Right cardiac atrium (tissue), 5 donors: Measurements from ENCODE around the gene SELENOP. TPM values are rescaled to one million over a fixed set of nuclear protein-coding genes. Genes with fewer than 3 reads are reported as not detected.
A peak's percentile ranks its signal among the peaks of the same experiment; 100 is the strongest.
"Not testable (repeated sequence)": the region's sequence is repeated elsewhere in the genome, so short reads cannot be mapped to it uniquely, and the experiment has no call there.

Experiments
- ATAC-seq, 2 donors: fragments of 200-7000 bp; cut with Tn5 transposase; one replicate each; pipeline versions ENCODE4 v1.8.0 to v1.9.1; 2020; ENCODE audit warnings: moderate library complexity in 2 of 2, mild to moderate bottlenecking in 1 of 2
- DNase-seq, 3 donors: peaks; one replicate each; pipeline ENCODE4 v3.0.0-alpha.2; 2020
- H3K27ac ChIP-seq: one replicate; pipeline ENCODE4 v1.5.1; 2013; ENCODE audit warnings: mild to moderate bottlenecking, low read length, control low read depth, moderate library complexity
- H3K27me3 ChIP-seq: one replicate; pipeline ENCODE4 v1.6.1; 2013; ENCODE audit not compliant: control insufficient read depth, insufficient read depth
- H3K4me1 ChIP-seq: one replicate; pipeline ENCODE4 v1.6.1; 2013; ENCODE audit warnings: low read length; ENCODE audit not compliant: control insufficient read depth, insufficient read depth
- H3K4me3 ChIP-seq: one replicate; pipeline ENCODE4 v1.5.1; 2013; ENCODE audit warnings: low read length, control low read depth
- H3K9me3 ChIP-seq: one replicate; pipeline ENCODE4 v1.6.1; 2013; ENCODE audit warnings: low read length; ENCODE audit not compliant: control insufficient read depth
- WGBS: extraction: QIAGEN DNeasy Blood & Tissue Kit; methylation state at CpG from one replicate; pipeline ENCODE4 v1.1.7; 2013; 5-methylcytosine and 5-hydroxymethylcytosine counted together
- intact Hi-C, 4 donors: fragments of 100-400 bp; cut with DNase I; formaldehyde crosslinking; loops; one replicate each; pipeline versions ENCODE4 v1.11.0 to v1.14.0; 2022 to 2023
- polyA plus RNA-seq: library from polyadenylated mRNA; stranded (reverse); fragments of 200-250 nt; gene quantifications from one replicate; pipeline ENCODE4 v1.2.3, GENCODE V29; 2013
- total RNA-seq, 4 donors: library from RNA; stranded (reverse); fragmentation: NEBNext Ultra II Directional; extraction: Animal tissue kit (Norgen Biotek cat#: 25700); gene quantifications; one replicate each; pipeline ENCODE4 v1.2.1, GENCODE V29; 2021
- donor health status: healthy with polysubstance abuse.
- donor health status: DM: no; HTN: yes; CAD: no.
- donor health status: DM: no; HTN: no; CAD: no.
- donor health status: DM: no; HTN: yes; CAD: no; lungs with severe emphysema.
- donor health status: DM: yes; HTN: yes; CAD: no.

The SELENOP gene
- total and polyA plus RNA-seq, 5 donors, result 78.8 to 260 (median 213) TPM

- intact Hi-C loops, result no loop called here
- WGBS, result 64% methylated on average over 2 of the region's 2 CpGs
- ATAC-seq (no peak), DNase-seq (no peak)
- Histone ChIP-seq H3K4me3 (no peak overlapping the region), H3K4me1 (no peaks in the 10 kb centered on the region), H3K27ac (no peak overlapping the region), H3K27me3 (no peaks in the 10 kb centered on the region), H3K9me3 (no peaks in the 10 kb centered on the region)
These were observed 15.2 kb upstream of the SELENOP start for GRCh38 chr5:42826757-42827515.

DNA sequence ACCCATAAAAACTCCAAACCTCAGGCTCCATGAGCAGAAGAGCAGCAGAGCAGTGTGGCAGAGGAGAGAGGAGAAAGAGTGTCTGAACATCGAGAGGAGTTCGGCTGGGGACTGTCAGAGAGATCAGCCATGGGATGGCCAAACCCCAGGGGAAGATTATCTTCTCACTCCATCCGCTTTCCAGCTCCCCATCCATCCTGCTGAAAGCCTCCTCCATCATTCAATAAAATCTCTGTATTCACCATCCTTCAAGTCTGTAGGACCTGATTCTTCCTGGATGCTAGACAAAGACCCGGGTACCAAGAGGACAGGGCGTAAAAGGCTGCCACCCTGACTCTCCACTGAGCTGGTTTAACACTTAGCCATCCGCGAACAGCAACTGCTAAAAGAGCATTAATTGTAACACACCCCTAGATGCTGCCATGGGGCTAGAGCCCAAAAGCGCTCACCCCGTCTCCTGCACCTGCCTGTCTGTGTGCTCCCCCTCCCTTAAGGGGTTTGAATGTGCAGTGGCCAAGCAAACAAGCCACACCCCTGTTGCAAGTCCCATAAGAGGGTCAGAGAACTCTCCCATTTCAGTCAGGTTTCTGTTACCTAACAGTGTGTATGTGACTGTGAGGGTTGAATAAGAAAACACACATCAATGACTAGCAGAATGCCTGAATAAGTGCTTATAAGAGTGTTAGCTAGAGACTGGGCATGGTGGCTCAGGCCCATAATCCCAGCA, 13.9 kb upstream of the SELENOP start:
- no peak for ATAC-seq
- Histone ChIP-seq H3K27me3 (no peaks in the 10 kb centered on the region), H3K4me3 (no peak overlapping the region), H3K27ac (no peak overlapping the region), H3K4me1 (no peaks in the 10 kb centered on the region), H3K9me3 (no peaks in the 10 kb centered on the region)
- 86% methylated on average over 9 of the region's 9 CpGs for WGBS
- intact Hi-C loops, result no loop called here
- no peak for DNase-seq

DNA sequence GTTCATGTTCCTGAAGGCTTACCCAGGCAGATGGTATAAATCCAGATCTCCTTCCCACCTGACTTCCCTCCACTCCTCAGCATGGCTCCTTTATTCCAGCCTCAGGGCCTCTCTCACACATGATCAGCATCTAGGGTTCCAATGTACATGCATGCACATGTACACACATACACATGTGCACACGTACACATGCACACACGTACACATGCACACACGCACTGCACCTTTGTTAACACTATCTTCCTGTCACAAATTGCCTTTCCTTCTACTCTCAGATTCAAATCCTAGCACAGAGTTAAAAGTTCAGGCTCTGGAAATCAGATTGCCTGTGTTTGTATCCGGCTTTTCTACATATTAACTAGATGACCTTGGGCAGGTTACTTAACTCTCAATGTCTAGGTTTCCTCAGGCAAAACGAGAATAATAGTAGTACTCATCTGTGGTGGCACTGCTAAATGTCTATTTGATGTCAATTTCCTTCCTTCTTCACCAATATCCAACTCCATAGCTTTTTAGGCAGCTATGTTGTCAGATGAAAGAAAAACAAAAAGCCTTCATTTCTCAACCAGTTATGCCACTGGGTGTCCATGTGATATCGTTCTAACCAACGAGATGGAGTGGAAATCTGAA, 12.8 kb upstream of the SELENOP start:
- no peaks in the 10 kb centered on the region for H3K27me3 ChIP-seq

GRCh38 chr5:42822548-42822947, 10.9 kb upstream of the SELENOP start:
- intact Hi-C loops, result no loop called here
- H3K9me3 ChIP-seq, result no peaks in the 10 kb centered on the region
- no peaks in the 10 kb centered on the region for H3K4me1 ChIP-seq
- WGBS, result 90% methylated on average over 2 of the region's 2 CpGs
- ATAC-seq, result no peak
- H3K27ac ChIP-seq, result no peak overlapping the region
- H3K4me3 ChIP-seq, result no peak overlapping the region
- H3K27me3 ChIP-seq, result no peaks in the 10 kb centered on the region
- no peak for DNase-seq

More for the DNA sequence above, 12.8 kb upstream of the SELENOP start:
- 75% methylated on average over 7 of the region's 7 CpGs for WGBS
- Histone ChIP-seq H3K9me3 (no peaks in the 10 kb centered on the region), H3K4me1 (no peaks in the 10 kb centered on the region), H3K4me3 (no peak overlapping the region), H3K27ac (no peak overlapping the region)
- intact Hi-C loops, result no loop called here
- DNase-seq, result no peak
- ATAC-seq, result no peak

DNA sequence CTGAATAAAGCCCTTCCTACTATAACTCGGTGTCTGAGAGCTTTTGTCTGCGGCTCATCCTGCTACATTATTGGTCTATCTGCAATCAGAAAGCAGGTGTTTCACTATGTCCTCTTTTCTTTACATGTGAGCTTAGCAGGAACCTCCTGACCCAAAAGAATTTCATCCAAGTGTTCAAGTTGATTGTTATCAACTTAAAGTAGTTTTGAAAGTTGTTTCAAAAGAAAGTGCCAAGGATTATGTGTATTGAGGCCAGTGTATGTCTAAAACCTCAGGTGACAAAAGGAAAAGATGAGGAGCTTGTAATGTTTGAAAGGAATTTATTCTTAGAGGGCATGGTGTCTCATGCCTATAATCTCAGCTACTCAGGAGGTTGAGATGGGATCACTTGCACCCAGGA, 8.1 kb upstream of the SELENOP start:
- intact Hi-C loops, result no loop called here
- Histone ChIP-seq H3K27ac (no peak overlapping the region), H3K9me3 (no peaks in the 10 kb centered on the region), H3K4me3 (no peak overlapping the region), H3K4me1 (no peaks in the 10 kb centered on the region), H3K27me3 (no peaks in the 10 kb centered on the region)
- no peak for DNase-seq
- 48% methylated on average over 2 of the region's 2 CpGs for WGBS
- no peak for ATAC-seq

DNA sequence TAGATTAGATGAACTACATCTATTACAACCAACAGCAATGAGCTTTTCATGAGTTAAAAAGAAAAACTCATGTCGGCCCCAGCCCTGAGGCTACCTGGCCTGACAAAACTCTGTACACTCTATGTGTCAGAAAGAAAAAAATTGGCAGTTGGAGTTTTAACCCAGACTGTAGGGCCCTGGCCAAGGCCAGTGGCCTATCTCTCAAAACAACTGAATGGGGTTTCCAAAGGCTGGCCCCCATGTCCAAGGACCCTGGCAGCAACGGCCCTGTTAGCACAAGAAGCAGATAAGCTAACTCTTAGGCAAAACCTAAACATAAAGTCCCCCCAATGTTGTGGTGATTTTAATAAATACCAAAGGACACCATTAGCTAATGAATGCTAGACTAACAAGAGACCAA, 4.9 kb upstream of the SELENOP start:
- H3K27ac ChIP-seq, H3K4me3 ChIP-seq, intact Hi-C loops, H3K27me3 ChIP-seq, ATAC-seq, DNase-seq, H3K9me3 ChIP-seq, H3K4me1 ChIP-seq: not testable (repeated sequence)
- WGBS, result 95% methylated on average over 2 of the region's 2 CpGs

- Histone ChIP-seq H3K9me3 (no peaks in the 10 kb centered on the region), H3K27ac (no peak overlapping the region), H3K4me3 (no peak overlapping the region), H3K4me1 (no peaks in the 10 kb centered on the region), H3K27me3 (no peaks in the 10 kb centered on the region)
- no peak for ATAC-seq
- 75% methylated on average over 19 of the region's 19 CpGs for whole genome bisulfite sequencing
- peak in 2 of 3 donors; percentile 51 to 54 for DNase-seq
- intact Hi-C loops, result loop anchor here in 1 of 4 donors (5.0 kb wide), 1 partner anchor 79 kb away; no protein-coding TSS in a partner anchor
These were observed 1.8 kb upstream of the SELENOP start for GRCh38 chr5:42813533-42813932.

DNA sequence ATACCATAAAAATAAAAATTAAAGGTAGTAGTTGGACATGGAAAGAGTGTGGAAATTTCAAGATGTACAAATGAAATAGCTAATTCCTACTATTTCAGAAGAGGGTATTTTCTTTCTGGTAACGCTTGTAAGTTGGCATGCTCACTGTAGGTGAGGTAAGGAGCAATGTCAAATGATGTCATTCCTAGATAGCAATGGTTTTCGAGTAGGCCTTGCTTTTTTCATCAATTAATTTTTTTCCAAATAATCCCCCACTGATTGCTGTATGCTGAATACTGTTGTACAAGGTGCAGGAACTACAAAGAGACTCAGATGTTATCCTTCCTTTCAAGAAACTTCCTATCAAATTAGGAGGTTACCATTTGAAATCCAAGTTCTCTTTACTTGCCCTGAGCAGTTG, 928 bp upstream of the SELENOP start:
- intact Hi-C loops, result loop anchor here in 1 of 4 donors (5.0 kb wide), 1 partner anchor 80 kb away; no protein-coding TSS in a partner anchor

GRCh38 chr5:42810834-42811590, 680 bp downstream of the SELENOP start:
- intact Hi-C loops, result loop anchor here in 1 of 4 donors (5.0 kb wide), 1 partner anchor 81 kb away; no protein-coding TSS in a partner anchor
- no peaks in the 10 kb centered on the region for H3K9me3 ChIP-seq
- ATAC-seq, result peak in 1 of 2 donors; percentile 27
- 49% methylated on average over 3 of the region's 3 CpGs for WGBS
- H3K4me1 ChIP-seq, result no peaks in the 10 kb centered on the region
- no peaks in the 10 kb centered on the region for H3K27me3 ChIP-seq
- H3K4me3 ChIP-seq, result peak overlapping the region; percentile 100
- H3K27ac ChIP-seq, result peak overlapping the region; percentile 72
- DNase-seq, result no peak

More for the DNA sequence above, 928 bp upstream of the SELENOP start:
- H3K4me3 ChIP-seq, result no peak overlapping the region
- H3K27ac ChIP-seq, result no peak overlapping the region
- no peak for DNase-seq
- H3K27me3 ChIP-seq, result no peaks in the 10 kb centered on the region
- no peaks in the 10 kb centered on the region for H3K9me3 ChIP-seq
- H3K4me1 ChIP-seq, result no peaks in the 10 kb centered on the region
- 70% methylated on average over 2 of the region's 2 CpGs for WGBS
- ATAC-seq, result no peak

DNA sequence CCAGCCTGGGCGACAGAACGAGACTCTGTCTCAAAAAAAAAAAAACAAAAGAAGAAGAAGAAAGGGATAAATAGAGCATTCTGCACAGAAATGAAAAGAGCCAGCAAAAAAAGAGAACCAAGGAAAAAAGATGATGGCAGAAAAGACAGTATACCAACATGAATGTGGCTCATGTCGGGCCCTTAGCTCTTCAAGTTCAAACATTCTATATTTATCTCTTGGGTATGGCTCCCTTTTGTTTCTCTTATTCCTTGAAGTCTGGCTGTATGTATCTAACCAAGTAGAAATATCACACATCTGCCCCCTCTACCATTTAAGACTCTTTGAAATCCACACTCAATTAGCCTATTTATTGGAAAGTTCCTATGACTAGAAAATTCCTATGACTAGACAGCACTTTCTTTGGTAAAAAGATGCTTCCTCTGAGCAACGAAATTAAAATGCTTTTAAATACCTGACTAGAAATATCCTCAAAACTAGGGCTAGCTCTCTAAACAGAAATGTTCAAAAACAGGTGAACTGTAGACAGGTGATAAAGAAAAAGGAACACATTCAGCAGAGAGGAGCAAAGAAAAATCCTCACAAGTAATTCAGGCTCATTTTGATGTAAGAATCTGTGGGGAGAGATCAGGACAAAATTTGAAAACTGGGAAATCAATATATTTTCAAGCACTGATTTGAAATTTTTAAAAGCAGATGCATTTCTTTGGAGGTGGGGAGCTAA, 2.6 kb downstream of the SELENOP start:
- Histone ChIP-seq H3K27me3 (no peaks in the 10 kb centered on the region), H3K4me3 (peak overlapping the region; percentile 64), H3K9me3 (no peaks in the 10 kb centered on the region), H3K27ac (no peak overlapping the region), H3K4me1 (no peaks in the 10 kb centered on the region)
- intact Hi-C loops, result loop anchor here in 1 of 4 donors (10.0 kb wide), 1 partner anchor 76 kb away; no protein-coding TSS in a partner anchor
- ATAC-seq (no peak), DNase-seq (no peak)
- WGBS, result 74% methylated on average over 4 of the region's 4 CpGs
